ENCODE data around the gene PSMA1.

DNA sequence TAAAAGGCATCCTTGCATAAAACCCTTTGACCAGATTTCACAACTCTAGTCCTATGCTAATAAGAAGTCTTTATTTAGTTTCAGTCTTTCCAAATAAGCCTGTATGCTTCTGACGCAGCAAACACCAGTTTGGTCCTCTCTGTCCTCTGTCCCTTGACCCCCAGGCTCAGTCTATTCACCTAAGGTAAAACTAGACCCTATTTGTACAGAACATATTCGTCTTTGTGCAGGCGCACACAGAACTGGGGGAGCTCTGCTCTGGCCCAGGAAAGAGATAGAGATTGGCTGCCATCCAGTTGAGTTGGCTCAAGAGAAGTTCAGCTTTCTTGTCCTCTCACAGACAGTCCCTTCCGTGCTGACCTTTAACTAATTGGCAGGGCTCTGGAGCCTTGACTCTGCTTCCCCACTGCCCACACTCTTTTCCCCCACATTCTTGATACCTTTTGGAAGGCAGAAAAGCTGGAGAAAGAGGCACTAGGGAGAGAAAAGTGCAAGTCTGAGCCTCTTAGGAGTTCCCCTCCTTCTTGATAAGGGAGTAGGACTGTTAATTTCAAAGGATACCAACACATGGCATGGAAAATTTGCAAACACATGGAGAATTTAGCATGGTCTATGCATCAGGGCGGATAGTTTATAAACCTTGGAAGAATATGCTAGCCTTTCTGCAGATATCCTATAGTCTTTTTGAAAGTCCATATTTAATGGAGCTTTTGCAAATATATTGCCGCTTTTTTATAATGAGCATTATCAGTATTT, 21.2 kb upstream of the PSMA1 start:
- TF ChIP-seq ZNF274 (IDR thresholded peaks at IDR 0.05; ENCODE audit: low read depth, low read length) (no peak), YY1 (IDR thresholded peaks at IDR 0.05; ENCODE audit: insufficient read depth, insufficient read length) (no peak), SUZ12 (IDR thresholded peaks at IDR 0.05; ENCODE audit: extremely low read depth, insufficient read depth, insufficient read length) (no peak)
